ENCODE results near the gene SMC3.

Gene SMC3

GRCh38 chr10:110546499-110547110 is 20.9 kb upstream of the SMC3 start:
- no peak for DNase-seq

- DNase-seq, result peak; percentile 71
Measured at GRCh38 chr10:110547139-110547761, 20.2 kb upstream of the SMC3 start.

GRCh38 chr10:110548002-110548401 is 19.5 kb upstream of the SMC3 start:
- no peak for DNase-seq

- DNase-seq, result no peak
Measured at GRCh38 chr10:110549211-110549610, 18.3 kb upstream of the SMC3 start.

GRCh38 chr10:110553905-110554304 is 13.6 kb upstream of the SMC3 start:
- DNase-seq, result no peak

- DNase-seq, result no peak
Measured at GRCh38 chr10:110556296-110556695, 11.2 kb upstream of the SMC3 start.

- DNase-seq, result peak; percentile 19
Measured at GRCh38 chr10:110556969-110557601, 10.4 kb upstream of the SMC3 start.

GRCh38 chr10:110558041-110558440 is 9.5 kb upstream of the SMC3 start:
- DNase-seq, result no peak

- DNase-seq, result no peak
Measured at GRCh38 chr10:110560012-110560411, 7.5 kb upstream of the SMC3 start.

- DNase-seq, result no peak
Measured at GRCh38 chr10:110561292-110561691, 6.2 kb upstream of the SMC3 start.

GRCh38 chr10:110562348-110562747 is 5.1 kb upstream of the SMC3 start:
- DNase-seq, result no peak

- DNase-seq, result no peak
Measured at GRCh38 chr10:110563132-110563531, 4.4 kb upstream of the SMC3 start.

- DNase-seq, result no peak
Measured at GRCh38 chr10:110566472-110567200, 859 bp upstream of the SMC3 start.

GRCh38 chr10:110568055-110568735 is 700 bp downstream of the SMC3 start:
- no peak for DNase-seq

GRCh38 chr10:110569122-110569521 is 1.6 kb downstream of the SMC3 start:
- no peak for DNase-seq

- no peak for DNase-seq
Measured at GRCh38 chr10:110569736-110570135, 2.2 kb downstream of the SMC3 start.

GRCh38 chr10:110571093-110571743 is 3.7 kb downstream of the SMC3 start:
- DNase-seq, result no peak

GRCh38 chr10:110572862-110573261 is 5.4 kb downstream of the SMC3 start:
- no peak for DNase-seq

- DNase-seq, result no peak
Measured at GRCh38 chr10:110574420-110574819, 6.9 kb downstream of the SMC3 start.

- DNase-seq, result peak; percentile 38
Measured at GRCh38 chr10:110576220-110576619, 8.7 kb downstream of the SMC3 start.

GRCh38 chr10:110577056-110577455 is 9.6 kb downstream of the SMC3 start:
- peak; percentile 24 for DNase-seq

- no peak for DNase-seq
Measured at GRCh38 chr10:110584006-110584405, 16.5 kb downstream of the SMC3 start.

- no peak for DNase-seq
Measured at GRCh38 chr10:110591760-110592159, 24.3 kb downstream of the SMC3 start.

Data from amniotic stem cell (primary cell).